SK-N-SH (cell line): Measurements from ENCODE around the gene TAS1R3. TPM values are rescaled to one million over a fixed set of nuclear protein-coding genes. Genes with fewer than 3 reads are reported as not detected.

Experiments used
- CTCF ChIA-PET: fragments of 300-600, 350-600 bp; formaldehyde crosslinking; extraction: SDS; loops from one replicate; lab custom pipeline; 2021; lab: Yijun Ruan, JAX
- POLR2A ChIA-PET: fragments of 350-600 bp; sonication (Branson Sonifier 250); formaldehyde crosslinking; extraction: SDS; loops from one replicate; lab custom pipeline; 2020; ENCODE audit warnings: antibody characterized with exemption, inconsistent platforms; lab: Yijun Ruan, JAX
- DNase-seq: peaks from one replicate; pipeline ENCODE4 v3.0.0; 2012
- H2AFZ ChIP-seq: fragments of 200-600 bp; sonication (generic); 2 replicates; pipeline ENCODE4 v1.8.1; 2016; ENCODE audit warnings: antibody characterized with exemption, mild to moderate bottlenecking, low read depth
- H3F3A ChIP-seq: fragments of 200-600 bp; sonication (generic); replicated peaks from 2 replicates; pipeline ENCODE3; 2016; ENCODE audit warnings: antibody characterized with exemption, mild to moderate bottlenecking; ENCODE audit not compliant: insufficient read depth
- H3K27ac ChIP-seq, 2 experiments: fragments of 200-500 bp in 1 of 2; fragments of 200-600 bp in 1 of 2; sonication (Bioruptor generic) in 1 of 2; sonication (generic), shearing (Covaris generic) in 1 of 2; 2 replicates each; pipeline versions ENCODE4 v1.5.1 to v1.6.1; 2014 to 2016; ENCODE audit warnings: low read depth in 2 of 2, inconsistent platforms in 1 of 2, low read length in 1 of 2, mild to moderate bottlenecking in 1 of 2, mixed read lengths in 1 of 2
- H3K27me3 ChIP-seq: fragments of 200-600 bp; sonication (generic), shearing (Covaris generic); 2 replicates; pipeline ENCODE4 v1.6.1; 2016; ENCODE audit warnings: mixed run types; ENCODE audit not compliant: insufficient read depth
- H3K36me3 ChIP-seq, 2 experiments: fragments of 200-500 bp in 1 of 2; fragments of 200-600 bp in 1 of 2; sonication (Bioruptor generic) in 1 of 2; sonication (generic) in 1 of 2; replicated peaks in 1 of 2; 2 replicates each; pipeline versions ENCODE3 to v1.5.1; 2014 to 2016; ENCODE audit warnings: low read length in 1 of 2, mild to moderate bottlenecking in 1 of 2; ENCODE audit not compliant: insufficient read depth in 2 of 2, control insufficient read depth in 1 of 2
- H3K4me1 ChIP-seq, 2 experiments: fragments of 200-500 bp in 1 of 2; fragments of 200-600 bp in 1 of 2; sonication (Bioruptor generic) in 1 of 2; sonication (generic), shearing (Covaris generic) in 1 of 2; 2 replicates each; pipeline versions ENCODE4 v1.5.1 to v1.6.1; 2014 to 2016; ENCODE audit warnings: low read depth in 1 of 2, low read length in 1 of 2, mixed run types in 1 of 2; ENCODE audit not compliant: insufficient read depth in 2 of 2, control insufficient read depth in 1 of 2
- H3K4me2 ChIP-seq: fragments of 200-600 bp; sonication (generic), shearing (Covaris generic); 2 replicates; pipeline ENCODE4 v1.6.1; 2017; ENCODE audit warnings: mixed run types
- H3K4me3 ChIP-seq, 2 experiments: fragments of 200-500 bp in 1 of 2; fragments of 200-600 bp in 1 of 2; sonication (Bioruptor generic) in 1 of 2; sonication (generic), shearing (Covaris generic) in 1 of 2; 2 replicates each; pipeline versions ENCODE4 v1.5.1 to v1.8.1; 2014 to 2016; ENCODE audit warnings: low read depth in 2 of 2, inconsistent platforms in 1 of 2, low read length in 1 of 2, mild to moderate bottlenecking in 1 of 2, mixed read lengths in 1 of 2, moderate library complexity in 1 of 2
- H3K79me2 ChIP-seq: fragments of 200-600 bp; sonication (generic); 2 replicates; pipeline ENCODE4 v1.8.1; 2017; ENCODE audit warnings: mild to moderate bottlenecking; ENCODE audit not compliant: insufficient read depth
- H3K9ac ChIP-seq: fragments of 200-600 bp; sonication (generic); 2 replicates; pipeline ENCODE4 v1.6.1; 2017; ENCODE audit warnings: mixed run types
- H3K9me2 ChIP-seq: fragments of 200-600 bp; sonication (generic); 2 replicates; pipeline ENCODE4 v1.6.1; 2017; ENCODE audit warnings: mixed run types
- H3K9me3 ChIP-seq: fragments of 200-600 bp; sonication (generic); 2 replicates; pipeline ENCODE4 v1.6.1; 2017; ENCODE audit warnings: mixed run types, mild to moderate bottlenecking, moderate library complexity
- H4K20me1 ChIP-seq: fragments of 200-600 bp; sonication (generic); 2 replicates; pipeline ENCODE4 v1.6.1; 2017; ENCODE audit warnings: mild to moderate bottlenecking, mixed run types; ENCODE audit not compliant: insufficient read depth
- CTCF ChIP-seq: fragments of 200-600 bp; sonication (generic); IDR thresholded peaks from 2 replicates; pipeline ENCODE4 v1.6.1; 2017; ENCODE audit warnings: antibody characterized with exemption, mild to moderate bottlenecking, moderate library complexity
- FOXM1 ChIP-seq: IDR thresholded peaks from 2 replicates; pipeline ENCODE4 v1.4.0; 2012; ENCODE audit warnings: low read depth, mild to moderate bottlenecking
- MAX ChIP-seq: IDR thresholded peaks from 2 replicates; pipeline ENCODE4 v1.4.0; 2012; ENCODE audit warnings: low read depth
- MEF2A ChIP-seq: IDR thresholded peaks from 2 replicates; pipeline ENCODE4 v1.4.0; 2012; ENCODE audit warnings: low read depth, borderline replicate concordance
- NFIC ChIP-seq: IDR thresholded peaks from 2 replicates; pipeline ENCODE4 v1.4.0; 2012; ENCODE audit warnings: borderline replicate concordance
- NRF1 ChIP-seq: IDR thresholded peaks from 2 replicates; pipeline ENCODE4 v1.6.1; 2012; ENCODE audit warnings: low read depth, mild to moderate bottlenecking, low read length
- POLR2AphosphoS5 ChIP-seq: IDR thresholded peaks from 2 replicates; pipeline ENCODE4 v1.6.1; 2012; ENCODE audit warnings: low read depth, low read length
- RCOR1 ChIP-seq: fragments of 150-350 bp; IDR thresholded peaks from 2 replicates; pipeline ENCODE4 v1.6.1; 2017; ENCODE audit warnings: antibody characterized with exemption, low read length
- REST ChIP-seq: IDR thresholded peaks from 2 replicates; pipeline ENCODE4 v1.6.1; 2012; ENCODE audit warnings: mild to moderate bottlenecking, low read depth, low read length, moderate library complexity
- RFX5 ChIP-seq: IDR thresholded peaks from 2 replicates; pipeline ENCODE4 v1.6.1; 2012; ENCODE audit warnings: mild to moderate bottlenecking, improper control_type of control experiment, low read length
- RXRA ChIP-seq: IDR thresholded peaks from 2 replicates; pipeline ENCODE4 v1.4.0; 2012; ENCODE audit warnings: low read depth, mild to moderate bottlenecking, borderline replicate concordance
- SIN3A ChIP-seq: IDR thresholded peaks from 2 replicates; pipeline ENCODE4 v1.6.1; 2012; ENCODE audit warnings: low read depth, mild to moderate bottlenecking, low read length, moderate library complexity, borderline replicate concordance
- SMC3 ChIP-seq: IDR thresholded peaks from 2 replicates; pipeline ENCODE4 v1.6.1; 2012; ENCODE audit warnings: low read depth, low read length, improper control_type of control experiment
- TAF1 ChIP-seq: IDR thresholded peaks from 2 replicates; pipeline ENCODE4 v1.6.1; 2012; ENCODE audit warnings: low read depth, mild to moderate bottlenecking, low read length, moderate library complexity, borderline replicate concordance
- TEAD4 ChIP-seq: IDR thresholded peaks from 2 replicates; pipeline ENCODE4 v1.4.0; 2012; ENCODE audit warnings: mild to moderate bottlenecking, borderline replicate concordance; ENCODE audit not compliant: insufficient read depth
- YY1 ChIP-seq: IDR thresholded peaks from 2 replicates; pipeline ENCODE4 v1.4.0; 2012; ENCODE audit warnings: low read depth, mild to moderate bottlenecking
- ZBTB33 ChIP-seq: IDR thresholded peaks from 2 replicates; pipeline ENCODE4 v1.4.0; 2012; ENCODE audit warnings: low read depth, borderline replicate concordance
- WGBS: methylation state at CpG from one replicate; pipeline ENCODE4 v1.1.6; 2017; ENCODE audit warnings: low lambda C conversion rate; 5-methylcytosine and 5-hydroxymethylcytosine counted together
- polyA plus RNA-seq, 3 experiments: library from polyadenylated mRNA; depleted of rRNA; stranded (reverse); fragments of >200 nt; gene quantifications; 2 replicates each; pipeline ENCODE4 v1.2.3, GENCODE V29; 2012

Gene TAS1R3
- polyA plus RNA-seq, 1 of the 3 experiments (the other 2 are of a cell fraction): 0.08 TPM

GRCh38 chr1:1322952-1323351 is 8.1 kb upstream of the TAS1R3 start:
- H3K27me3 ChIP-seq: no peaks in the 10 kb centered on the region
- no peaks in the 10 kb centered on the region for H3K9me2 ChIP-seq
- no peak overlapping the region for H3K27ac ChIP-seq
- CTCF ChIA-PET: no interaction called here
- H3K9ac ChIP-seq: no peak overlapping the region
- peak overlapping the region; percentile 50 for H3K4me2 ChIP-seq
- peaks cover 3 to 24% of the 10 kb centered on the region in 2 experiments; a peak in 2 of 4 replicates for H3K4me1 ChIP-seq
- no peak for DNase-seq
- H3K36me3 ChIP-seq: peaks cover 0 to 33% of the 10 kb centered on the region in 2 experiments
- no peak overlapping the region for H3K4me3 ChIP-seq
- POLR2A ChIA-PET: no interaction called here
- 71% methylated on average over 5 of the region's 10 CpGs for WGBS
- H3F3A ChIP-seq: peaks cover 9% of the 10 kb centered on the region
- peaks cover 75% of the 10 kb centered on the region for H3K79me2 ChIP-seq
- H4K20me1 ChIP-seq: peaks cover 49% of the 10 kb centered on the region
- no peak overlapping the region for H2AFZ ChIP-seq
- H3K9me3 ChIP-seq: no peaks in the 10 kb centered on the region
- TF ChIP-seq POLR2AphosphoS5 (no peak), TAF1 (no peak), SMC3 (no peak), NFIC (no peak), CTCF (no peak), YY1 (no peak), ZBTB33 (no peak), FOXM1 (no peak), RXRA (no peak)

GRCh38 chr1:1324084-1324523 is 7.0 kb upstream of the TAS1R3 start:
- H3K4me3 ChIP-seq: peak overlapping the region; percentile 74 to 80
- ChIA-PET CTCF (no interaction called here), POLR2A (no interaction called here)
- peak overlapping the region; percentile 78 for H3K9ac ChIP-seq
- no peak overlapping the region for H2AFZ ChIP-seq
- no peak for DNase-seq
- peak overlapping the region; percentile 45 to 64; a peak in 1 of 4 replicates for H3K27ac ChIP-seq
- peaks cover 1% of the 10 kb centered on the region for H3F3A ChIP-seq
- H3K4me1 ChIP-seq: peaks cover 0 to 24% of the 10 kb centered on the region in 2 experiments; a peak in 1 of 4 replicates
- H4K20me1 ChIP-seq: peaks cover 39% of the 10 kb centered on the region
- TF ChIP-seq SMC3 (no peak), MAX (no peak), RXRA (no peak), SIN3A (no peak), RFX5 (no peak), RCOR1 (no peak), TEAD4 (no peak), NRF1 (no peak), YY1 (no peak), MEF2A (no peak), REST (no peak)
- peaks cover 0 to 37% of the 10 kb centered on the region in 2 experiments for H3K36me3 ChIP-seq
- peak overlapping the region; percentile 95; the same call in 1 of the 2 replicates for H3K4me2 ChIP-seq
- peaks cover 70% of the 10 kb centered on the region for H3K79me2 ChIP-seq
- H3K27me3 ChIP-seq: no peaks in the 10 kb centered on the region
- no peaks in the 10 kb centered on the region for H3K9me2 ChIP-seq
- 0% methylated on average over 1 of the region's 41 CpGs for WGBS
- H3K9me3 ChIP-seq: no peaks in the 10 kb centered on the region
